ENCODE data around the gene DSPP.

The DSPP gene

GRCh38 chr4:87624698-87625097 lies 16.4 kb downstream of the DSPP start:
- in situ Hi-C loops (cut with HindIII; ENCODE audit: low sequenced_read_pairs) = no loop called here

- in situ Hi-C loops (cut with HindIII; ENCODE audit: low sequenced_read_pairs) = no loop called here
Observed at GRCh38 chr4:87631668-87632067, 23.3 kb downstream of the DSPP start.

- in situ Hi-C loops (cut with HindIII; ENCODE audit: low sequenced_read_pairs) = no loop called here
Observed at GRCh38 chr4:87632469-87632868, 24.1 kb downstream of the DSPP start.

DNA sequence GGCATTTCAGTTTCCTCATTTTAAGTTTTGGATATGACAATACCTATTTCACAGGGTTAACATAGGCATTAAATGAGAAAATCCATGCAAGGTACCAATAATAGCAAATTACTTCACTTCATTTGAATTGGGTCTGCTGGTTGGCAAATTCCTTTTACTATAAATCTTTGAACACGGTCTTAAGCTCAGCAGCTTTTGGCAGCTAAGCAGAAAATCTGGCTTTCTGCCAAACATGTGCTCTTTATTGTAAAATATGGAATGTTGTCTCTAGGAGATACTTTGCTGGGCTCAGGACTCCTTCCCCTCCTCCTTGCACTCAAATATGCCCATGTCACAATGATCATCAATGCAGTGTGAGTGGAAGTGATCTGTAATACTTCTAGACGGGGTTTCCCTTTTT lies 24.9 kb downstream of the DSPP start:
- in situ Hi-C loops (cut with HindIII; ENCODE audit: low sequenced_read_pairs) = no loop called here

GRCh38 chr4:87644286-87644685 lies 36.0 kb downstream of the DSPP start:
- in situ Hi-C loops (cut with HindIII; ENCODE audit: low sequenced_read_pairs) = no loop called here

GRCh38 chr4:87649980-87650379 lies 41.7 kb downstream of the DSPP start, which contains the start of gene DMP1:
TSS of gene DMP1 (plus strand) at chr4:87650280. CDS start at chr4:87656493, 6,213 bp downstream.
- in situ Hi-C loops (cut with HindIII; ENCODE audit: low sequenced_read_pairs) = no loop called here

DNA sequence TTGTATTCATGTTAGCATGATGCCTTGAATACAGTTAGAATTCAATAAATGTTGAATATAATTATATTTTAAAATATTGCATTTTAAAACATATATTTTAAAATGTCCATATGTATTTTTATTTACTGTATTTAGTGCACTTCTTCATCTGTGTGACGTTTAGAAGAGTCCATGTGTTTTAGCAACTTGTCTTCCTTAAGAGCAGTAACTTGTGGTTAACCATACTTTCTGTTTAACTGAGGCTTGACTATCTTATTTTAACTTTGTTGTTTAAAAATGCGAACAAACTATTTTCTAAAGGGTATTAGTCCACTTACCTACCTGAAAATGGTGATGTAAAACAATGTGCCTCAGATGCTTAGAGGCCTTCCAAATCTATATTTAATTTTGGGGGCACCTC lies 42.6 kb downstream of the DSPP start:
- in situ Hi-C loops (cut with HindIII; ENCODE audit: low sequenced_read_pairs) = no loop called here

DNA sequence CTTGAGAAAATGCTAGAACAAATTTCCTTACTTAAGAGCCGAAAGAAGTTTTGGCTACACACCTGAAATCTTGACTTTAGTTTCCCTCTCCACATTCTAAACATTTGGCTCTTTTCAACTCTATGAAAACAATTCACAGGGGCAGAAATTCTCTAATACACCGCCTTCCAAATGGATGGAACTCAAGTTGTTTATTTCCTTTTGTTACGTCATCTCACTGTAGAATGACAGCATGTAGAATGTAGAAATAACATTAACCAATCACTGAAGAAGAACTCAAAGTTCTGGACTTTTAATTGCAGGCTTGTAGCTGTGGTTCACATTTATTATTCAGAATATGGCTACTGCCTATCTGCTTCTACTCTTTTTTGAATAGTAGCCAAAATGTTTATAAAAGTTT lies 43.6 kb downstream of the DSPP start:
- in situ Hi-C loops (cut with HindIII; ENCODE audit: low sequenced_read_pairs) = no loop called here

GRCh38 chr4:87654487-87655044 lies 46.2 kb downstream of the DSPP start:
- in situ Hi-C loops (cut with HindIII; ENCODE audit: low sequenced_read_pairs) = no loop called here

- in situ Hi-C loops (cut with HindIII; ENCODE audit: low sequenced_read_pairs) = no loop called here
Observed at GRCh38 chr4:87657525-87657924, 49.2 kb downstream of the DSPP start.

DNA sequence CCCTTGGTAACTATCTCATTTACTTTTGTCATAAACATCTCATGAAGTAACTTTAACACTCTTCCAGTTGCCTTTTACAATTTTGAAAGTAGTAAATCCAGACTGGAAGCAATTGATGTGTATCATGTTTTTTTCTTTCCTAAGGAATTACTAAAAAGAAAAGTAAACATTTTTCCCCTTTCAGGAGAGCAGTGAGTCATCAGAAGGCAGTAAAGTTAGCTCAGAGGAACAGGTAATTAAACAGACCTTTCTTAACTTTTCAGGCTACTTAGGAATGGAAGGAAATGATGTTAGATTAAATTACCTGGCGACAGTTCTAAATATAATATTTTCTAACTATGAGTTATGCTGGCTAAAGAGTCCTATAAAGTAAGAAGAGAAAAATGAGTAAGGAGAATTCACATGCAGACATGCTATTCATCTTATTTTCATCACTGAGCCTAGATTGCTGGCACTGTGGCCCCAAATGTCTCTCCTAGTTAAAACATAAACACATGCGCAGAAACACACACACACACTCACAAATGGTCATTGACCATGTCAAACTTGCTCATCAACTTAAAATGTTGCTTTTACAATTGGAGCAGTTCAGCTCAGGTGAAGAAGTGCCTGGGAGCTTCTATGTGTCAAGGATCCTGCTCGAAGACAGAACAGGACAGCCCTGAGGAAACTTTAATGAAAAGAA lies 51.1 kb downstream of the DSPP start:
- in situ Hi-C loops (cut with HindIII; ENCODE audit: low sequenced_read_pairs) = no loop called here

GRCh38 chr4:87662871-87663270 lies 54.5 kb downstream of the DSPP start:
- in situ Hi-C loops (cut with HindIII; ENCODE audit: low sequenced_read_pairs) = no loop called here

Measured in DLD1 (cell line).